B cell (primary cell): ENCODE measurements around the gene SMU1. TPM values are rescaled to one million over a fixed set of nuclear protein-coding genes. Genes with fewer than 3 reads are reported as not detected.
"Not testable (repeated sequence)": the region's sequence is repeated elsewhere in the genome, so short reads cannot be mapped to it uniquely, and the experiment has no call there.

ENCODE experiments used
- ATAC-seq: fragments of 200-7000 bp; cut with Tn5 transposase; one replicate; pipeline ENCODE4 v1.10.0; 2021; ENCODE audit warnings: low read depth, mild to moderate bottlenecking, moderate number of reproducible peaks, moderate library complexity
- CTCF ChIA-PET: fragments of 350-600 bp; sonication (Branson Sonifier 250); formaldehyde crosslinking; loops from one replicate; lab custom pipeline; 2021; ENCODE audit warnings: antibody characterized with exemption, inconsistent platforms; lab: Charles Lee
- POLR2A ChIA-PET: fragments of 350-600 bp; sonication (Branson Sonifier 250); formaldehyde crosslinking; loops from one replicate; lab custom pipeline; 2021; ENCODE audit warnings: antibody characterized with exemption; lab: Charles Lee
- DNase-seq: peaks from one replicate; pipeline ENCODE4 v3.0.0; 2013
- H2AFZ ChIP-seq: 2 replicates; pipeline ENCODE4 v1.6.1; 2012; ENCODE audit warnings: mild to moderate bottlenecking, low read depth, low read length; ENCODE audit not compliant: insufficient read depth, poor library complexity, severe bottlenecking
- H3K27ac ChIP-seq, 2 donors: 1 replicate in 1 of 2; 2 replicates in 1 of 2; pipeline ENCODE4 v1.5.1; 2012 to 2013; ENCODE audit warnings: low read length in 2 of 2, mild to moderate bottlenecking in 2 of 2, moderate library complexity in 1 of 2
- H3K27me3 ChIP-seq, 4 experiments: fragments of 200-600 bp in 1 of 4; sonication (generic) in 1 of 4; replicated peaks in 1 of 4; 1 replicate in 2 of 4; 2 replicates in 2 of 4; pipeline versions ENCODE4 v1.6.1 to v1.7.0; 2013 to 2016; ENCODE audit warnings: low read length in 3 of 4, mild to moderate bottlenecking in 2 of 4, mixed read lengths in 1 of 4, moderate library complexity in 1 of 4; ENCODE audit not compliant: insufficient read depth in 4 of 4, control insufficient read depth in 3 of 4; ENCODE audit errors: control extremely low read depth in 1 of 4
- H3K36me3 ChIP-seq, 2 experiments: replicated peaks in 1 of 2; 1 replicate in 1 of 2; 2 replicates in 1 of 2; pipeline versions ENCODE4 v1.6.1 to v1.7.1; 2013; ENCODE audit warnings: low read length in 1 of 2; ENCODE audit not compliant: insufficient read depth in 2 of 2, control insufficient read depth in 1 of 2; ENCODE audit errors: control extremely low read depth in 1 of 2, extremely low read depth in 1 of 2
- H3K4me1 ChIP-seq, 2 donors: fragments of 200-600 bp in 1 of 2; sonication (generic) in 1 of 2; 1 replicate in 1 of 2; 2 replicates in 1 of 2; pipeline versions ENCODE4 v1.5.1 to v1.6.1; 2013 to 2017; ENCODE audit warnings: low read length in 2 of 2; ENCODE audit not compliant: control insufficient read depth in 2 of 2, insufficient read depth in 2 of 2
- H3K4me2 ChIP-seq: replicated peaks from 2 replicates; pipeline ENCODE3; 2012; ENCODE audit warnings: mild to moderate bottlenecking, low read depth, low read length; ENCODE audit not compliant: poor library complexity, severe bottlenecking
- H3K4me3 ChIP-seq, 5 experiments: fragments of 200-600 bp in 1 of 5; sonication (generic) in 1 of 5; 1 replicate in 3 of 5; 2 replicates in 2 of 5; pipeline versions ENCODE4 v1.5.1 to v1.7.0; 2011 to 2016; ENCODE audit warnings: low read length in 4 of 5, mild to moderate bottlenecking in 4 of 5, low read depth in 2 of 5, control low read depth in 1 of 5, moderate library complexity in 1 of 5; ENCODE audit not compliant: insufficient read depth in 1 of 5; ENCODE audit errors: control extremely low read depth in 1 of 5, extremely low read depth in 1 of 5
- H3K79me2 ChIP-seq: fragments of 200-600 bp; sonication (generic); one replicate; pipeline ENCODE4 v1.6.0; 2016; ENCODE audit warnings: low read length; ENCODE audit not compliant: control insufficient read depth, insufficient read depth
- H3K9ac ChIP-seq: fragments of 200-600 bp; sonication (generic); 2 replicates; pipeline ENCODE4 v1.6.1; 2017; ENCODE audit warnings: mild to moderate bottlenecking, low read length, moderate library complexity
- H3K9me3 ChIP-seq, 3 donors: one replicate each; pipeline versions ENCODE4 v1.6.1 to v1.7.1; 2013; ENCODE audit warnings: low read length in 2 of 3; ENCODE audit not compliant: control insufficient read depth in 2 of 3, insufficient read depth in 1 of 3; ENCODE audit errors: control extremely low read depth in 1 of 3
- H4K20me1 ChIP-seq: 2 replicates; pipeline ENCODE4 v1.6.0; 2012; ENCODE audit warnings: mild to moderate bottlenecking, low read length; ENCODE audit not compliant: insufficient read depth, control insufficient read depth, poor library complexity, severe bottlenecking
- H3K27ac Mint-ChIP-seq: one replicate; pipeline ENCODE4 v1.8.0; 2021; ENCODE audit warnings: mixed read lengths
- H3K27me3 Mint-ChIP-seq: one replicate; pipeline ENCODE4 v1.8.0; 2021; ENCODE audit warnings: mixed read lengths
- H3K4me1 Mint-ChIP-seq: one replicate; pipeline ENCODE4 v1.8.0; 2021; ENCODE audit warnings: mixed read lengths
- H3K4me3 Mint-ChIP-seq: one replicate; pipeline ENCODE4 v1.8.0; 2021; ENCODE audit warnings: mixed read lengths
- H3K9me3 Mint-ChIP-seq: one replicate; pipeline ENCODE4 v1.8.0; 2022; ENCODE audit warnings: mixed read lengths; ENCODE audit not compliant: insufficient read depth
- EZH2 ChIP-seq: IDR thresholded peaks from 2 replicates; pipeline ENCODE4 v1.6.1; 2012; ENCODE audit warnings: borderline replicate concordance, low read depth, mild to moderate bottlenecking, moderate library complexity, low read length; ENCODE audit not compliant: insufficient read depth, poor library complexity, severe bottlenecking
- whole genome bisulfite sequencing: methylation state at CpG from one replicate; pipeline ENCODE4 v1.1.5; 2013; ENCODE audit warnings: missing lambda C conversion rate; ENCODE audit not compliant: insufficient coverage; 5-methylcytosine and 5-hydroxymethylcytosine counted together
- intact Hi-C: fragments of 100-400 bp; cut with micrococcal nuclease; formaldehyde crosslinking; loops from one replicate; pipeline ENCODE4 v1.10.0; 2022
- polyA plus RNA-seq: library from polyadenylated mRNA; depleted of rRNA; stranded (reverse); fragments of >200 nt; gene quantifications from 2 replicates; pipeline ENCODE4 v1.2.3, GENCODE V29; 2012
- total RNA-seq, 2 donors: library from RNA; stranded (reverse); fragments of 120-200 nt in 1 of 2; gene quantifications; 1 replicate in 1 of 2; 2 replicates in 1 of 2; pipeline versions ENCODE4 v1.2.3 to v1.2.4, GENCODE V29; 2013 to 2022
- TF ChIP-seq, protein P1 (sequence below): fragments of 200-600 bp; IDR thresholded peaks from one replicate; pipeline ENCODE4 v1.8.0; 2022; ENCODE audit warnings: antibody characterized with exemption, mild to moderate bottlenecking

SMU1 gene
- total and polyA plus RNA-seq, 2 donors (not counting 1 experiment from before 2014, with no cell fraction given), result 6.2 to 26.3 TPM

DNA sequence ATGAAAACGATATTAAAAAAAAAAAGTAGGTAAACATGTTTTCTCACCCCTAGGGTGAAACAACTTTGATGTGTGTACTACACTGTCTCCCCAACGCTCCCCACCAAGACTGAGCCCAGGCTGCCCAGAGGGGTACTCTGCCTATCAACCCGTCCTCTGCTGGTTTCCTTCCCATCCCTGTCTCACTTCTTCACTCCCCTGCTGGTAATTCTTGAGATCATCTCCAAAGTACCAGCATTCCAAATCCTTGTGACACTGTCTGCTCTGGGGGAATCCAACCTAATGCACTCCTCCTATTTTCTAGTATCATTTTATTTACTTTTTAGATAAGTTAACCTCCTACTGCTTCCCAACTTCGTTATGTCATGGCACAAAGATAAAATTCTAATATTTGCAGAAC lies 68.7 kb downstream of the SMU1 start:
- Mint-ChIP-seq H3K27ac (no peak overlapping the region), H3K27me3 (no peaks in the 10 kb centered on the region), H3K4me1 (no peaks in the 10 kb centered on the region), H3K4me3 (no peak overlapping the region), H3K9me3 (no peaks in the 10 kb centered on the region)
- DNase-seq (no peak), ATAC-seq (no peak)
- ChIA-PET POLR2A (interaction anchor here (0.7 kb wide), 1 partner anchor 18 kb away, joined by 7 read pairs; no protein-coding TSS in a partner anchor), CTCF (no interaction called here)
- H3K4me2 ChIP-seq, result no peak overlapping the region
- intact Hi-C loops, result no loop called here
- H4K20me1 ChIP-seq, result no peaks in the 10 kb centered on the region
- H3K4me1 ChIP-seq, result no peaks in the 10 kb centered on the region
- no peaks in the 10 kb centered on the region for H3K27me3 ChIP-seq
- no peak overlapping the region for H3K4me3 ChIP-seq
- H3K36me3 ChIP-seq, result no peaks in the 10 kb centered on the region
- no peaks in the 10 kb centered on the region for H3K79me2 ChIP-seq
- no peak overlapping the region for H2AFZ ChIP-seq
- no peak overlapping the region for H3K27ac ChIP-seq
- no peaks in the 10 kb centered on the region for H3K9me3 ChIP-seq
- TF ChIP-seq, protein P1, sequence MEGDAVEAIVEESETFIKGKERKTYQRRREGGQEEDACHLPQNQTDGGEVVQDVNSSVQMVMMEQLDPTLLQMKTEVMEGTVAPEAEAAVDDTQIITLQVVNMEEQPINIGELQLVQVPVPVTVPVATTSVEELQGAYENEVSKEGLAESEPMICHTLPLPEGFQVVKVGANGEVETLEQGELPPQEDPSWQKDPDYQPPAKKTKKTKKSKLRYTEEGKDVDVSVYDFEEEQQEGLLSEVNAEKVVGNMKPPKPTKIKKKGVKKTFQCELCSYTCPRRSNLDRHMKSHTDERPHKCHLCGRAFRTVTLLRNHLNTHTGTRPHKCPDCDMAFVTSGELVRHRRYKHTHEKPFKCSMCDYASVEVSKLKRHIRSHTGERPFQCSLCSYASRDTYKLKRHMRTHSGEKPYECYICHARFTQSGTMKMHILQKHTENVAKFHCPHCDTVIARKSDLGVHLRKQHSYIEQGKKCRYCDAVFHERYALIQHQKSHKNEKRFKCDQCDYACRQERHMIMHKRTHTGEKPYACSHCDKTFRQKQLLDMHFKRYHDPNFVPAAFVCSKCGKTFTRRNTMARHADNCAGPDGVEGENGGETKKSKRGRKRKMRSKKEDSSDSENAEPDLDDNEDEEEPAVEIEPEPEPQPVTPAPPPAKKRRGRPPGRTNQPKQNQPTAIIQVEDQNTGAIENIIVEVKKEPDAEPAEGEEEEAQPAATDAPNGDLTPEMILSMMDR, result no peak
- TF ChIP-seq EZH2, result no peak
- H3K9ac ChIP-seq, result no peak overlapping the region
- 100% methylated on average over 2 of the region's 4 CpGs for WGBS

DNA sequence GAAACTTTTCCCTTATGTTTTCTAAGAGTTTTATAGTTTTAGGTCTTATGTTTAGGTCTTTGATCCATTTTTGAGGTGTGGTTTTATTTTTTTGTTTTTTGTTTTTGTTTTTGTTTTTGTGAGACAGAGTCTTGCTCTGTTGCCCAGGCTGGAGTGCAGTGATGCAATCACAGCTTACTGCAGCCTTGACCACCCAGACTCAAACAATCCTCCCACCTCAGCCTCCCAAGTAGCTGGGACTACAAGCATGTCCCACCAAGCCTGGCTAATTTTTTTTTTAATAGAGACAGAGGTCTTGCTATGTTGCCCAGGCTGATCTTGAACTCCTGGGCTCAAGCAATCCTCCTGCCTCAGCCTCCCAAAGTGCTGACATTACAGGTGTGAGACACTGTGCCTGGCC lies 71.1 kb downstream of the SMU1 start:
- H3K9me3 ChIP-seq, H3K27ac Mint-ChIP-seq, H3K27ac ChIP-seq, H3K27me3 Mint-ChIP-seq, intact Hi-C loops, H3K4me1 ChIP-seq, DNase-seq, H3K4me2 ChIP-seq, H2AFZ ChIP-seq, H3K4me3 Mint-ChIP-seq, H3K27me3 ChIP-seq, CTCF ChIA-PET, H3K4me3 ChIP-seq, H3K36me3 ChIP-seq, H4K20me1 ChIP-seq, H3K9ac ChIP-seq, ATAC-seq, H3K9me3 Mint-ChIP-seq, POLR2A ChIA-PET: not testable (repeated sequence)
- H3K79me2 ChIP-seq, result peaks cover 15% of the 10 kb centered on the region
- peaks cover 15% of the 10 kb centered on the region for H3K4me1 Mint-ChIP-seq

DNA sequence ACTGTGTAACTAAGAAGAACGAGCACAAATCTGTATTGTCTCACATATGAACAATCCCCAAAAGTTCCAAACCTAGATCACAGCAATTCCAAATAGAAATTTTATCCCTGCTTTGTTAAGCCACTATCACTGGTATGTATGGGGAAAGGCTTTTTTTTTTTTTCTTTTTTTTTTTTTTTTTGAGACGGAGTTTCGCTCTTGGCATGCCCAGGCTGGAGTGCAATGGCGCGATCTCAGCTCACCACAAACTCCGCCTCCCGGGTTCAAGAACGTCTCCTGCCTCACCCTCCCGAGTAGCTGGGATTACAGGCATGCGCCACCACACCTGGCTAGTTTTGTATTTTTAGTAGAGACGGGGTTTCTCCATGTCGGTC lies 75.8 kb downstream of the SMU1 start:
- Mint-ChIP-seq H3K4me3 (peak overlapping the region; percentile 97), H3K4me1 (peaks cover 33% of the 10 kb centered on the region), H3K27ac (peak overlapping the region; percentile 98)
- ChIA-PET POLR2A (interaction anchor here (2.6 kb wide), 1 partner anchor 25 kb away, joined by 15 read pairs; the partner anchor contains the start of gene DNAJA1), CTCF (interaction anchor here (1.0 to 1.1 kb wide), 4 partner anchors 27 to 429 kb away, joined by 3 to 5 read pairs (median 3); no protein-coding TSS in a partner anchor)
- H3K27me3 Mint-ChIP-seq, H3K9me3 Mint-ChIP-seq, H3K27me3 ChIP-seq, ATAC-seq, H4K20me1 ChIP-seq, H3K9me3 ChIP-seq: not testable (repeated sequence)
- peak; percentile 21 for DNase-seq
- H3K9ac ChIP-seq, result peak overlapping the region; percentile 94
- 0% methylated on average over 2 of the region's 12 CpGs for WGBS
- peaks cover 8 to 14% of the 10 kb centered on the region in 2 donors for H3K4me1 ChIP-seq
- peak overlapping the region; percentile 99 for H2AFZ ChIP-seq
- H3K4me2 ChIP-seq, result peak overlapping the region; percentile 89
- intact Hi-C loops, result loop anchor here (1.0 kb wide), 4 partner anchors 25 to 448 kb away; partner anchors contain the start of genes DNAJA1, NDUFB6, SMIM27 and TOPORS
- H3K36me3 ChIP-seq, result peaks cover 6 to 16% of the 10 kb centered on the region in 2 experiments
- peak overlapping the region; percentile 93 to 95 for H3K27ac ChIP-seq
- H3K79me2 ChIP-seq, result peaks cover 60% of the 10 kb centered on the region
- peak overlapping the region; percentile 77 to 99 (median 95) for H3K4me3 ChIP-seq
